ENCODE measurements around the gene ADAMTS15.

- TF ChIP-seq CTCF (IDR thresholded peaks at IDR 0.05) (no peak), POLR2A (IDR thresholded peaks at IDR 0.05) (no peak)
These were observed 61.5 kb downstream of the ADAMTS15 start for GRCh38 chr11:130509942-130510341.

All from tibial nerve (tissue), 3 donors.